ENCODE measurements around the gene FAM124A.

Gene FAM124A

GRCh38 chr13:51222037-51222685 lies at the start of gene FAM124A:
Gene FAM124A (plus strand): TSS chr13:51222398. CDS start chr13:51222502, 104 bp downstream.
- peak; percentile 53 for DNase-seq

DNA sequence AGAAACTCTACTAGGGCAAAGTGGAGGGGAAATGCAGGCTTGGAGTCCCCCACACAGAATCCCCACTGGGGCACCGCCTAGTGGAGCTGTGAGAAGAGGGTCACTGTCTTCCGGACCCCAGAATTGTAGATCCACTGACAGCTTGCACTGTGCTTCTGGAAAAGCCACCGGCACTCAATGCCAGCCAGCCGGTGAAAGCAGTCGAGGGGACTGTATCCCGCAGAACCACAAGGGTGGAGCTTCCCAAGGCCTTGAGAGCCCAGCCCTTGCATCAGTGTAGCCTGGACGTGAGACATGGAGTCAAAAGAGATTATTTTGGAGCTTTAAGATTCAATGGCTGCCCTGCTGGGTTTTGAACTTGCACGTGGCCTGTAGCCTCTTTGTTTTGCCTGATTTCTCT lies 47.2 kb upstream of the FAM124A start:
- DNase-seq = no peak

DNA sequence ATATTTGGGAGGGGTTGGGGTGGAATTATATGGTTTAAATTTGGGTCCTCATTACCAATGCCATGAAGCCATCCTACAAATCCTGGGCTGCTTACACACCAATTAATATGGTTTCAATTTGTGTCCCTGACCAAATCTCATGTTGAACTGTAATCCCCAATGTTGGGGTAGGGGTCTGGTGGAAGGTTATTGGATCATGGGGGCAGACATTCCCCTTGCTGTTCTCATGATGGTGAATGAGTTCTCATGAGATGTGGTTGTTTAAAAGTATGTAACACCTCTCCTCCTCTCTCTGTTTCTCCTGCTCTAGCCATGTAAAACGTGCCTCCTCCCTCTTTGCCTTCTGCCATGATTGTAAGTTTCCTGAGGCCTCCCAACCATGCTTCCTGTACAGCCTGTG lies 46.6 kb upstream of the FAM124A start:
- no peak for DNase-seq

DNA sequence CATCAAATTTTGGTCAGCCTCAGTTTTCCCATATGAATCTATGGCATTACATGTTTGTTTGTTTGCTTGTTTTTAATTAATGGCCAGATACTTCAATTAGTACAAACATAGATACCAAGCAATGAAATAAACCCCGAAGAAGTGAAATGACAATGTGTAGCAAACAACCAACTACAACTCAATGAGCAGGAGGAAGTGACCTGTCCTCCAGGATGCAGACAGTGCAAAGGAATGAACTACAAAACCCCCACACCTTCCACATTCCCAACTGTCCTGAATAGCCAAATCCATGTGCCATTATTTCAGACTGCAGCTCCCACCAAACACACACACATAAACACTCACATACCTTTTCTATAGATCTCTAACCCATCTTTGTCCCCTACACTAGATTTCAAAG lies 45.0 kb upstream of the FAM124A start:
- DNase-seq = no peak

GRCh38 chr13:51178456-51179074 lies 43.6 kb upstream of the FAM124A start:
- DNase-seq = no peak

DNA sequence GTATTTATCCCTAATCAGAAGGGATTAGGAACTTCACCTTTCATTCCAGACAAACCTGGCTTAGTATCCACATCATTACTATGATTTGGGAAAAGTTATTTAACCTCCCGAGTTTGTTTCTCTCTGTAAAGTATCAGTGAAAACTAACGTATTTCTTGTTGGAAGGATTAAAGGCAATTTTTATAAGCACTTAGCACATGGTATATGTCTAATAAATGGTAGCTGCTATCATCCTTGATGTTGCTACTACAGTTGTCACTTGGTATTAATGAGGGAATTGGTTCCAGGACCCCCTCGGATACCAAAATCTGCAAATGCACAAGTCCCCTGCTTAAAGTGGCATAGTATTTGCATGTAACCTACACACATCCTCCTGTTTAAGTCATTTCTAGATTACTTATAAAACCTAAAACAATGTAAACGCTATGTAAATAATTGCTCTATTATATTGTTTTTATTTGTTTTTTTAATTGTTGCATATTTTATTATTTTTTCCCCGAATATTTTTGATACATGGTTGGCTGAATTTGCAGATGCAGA lies 42.7 kb upstream of the FAM124A start:
- DNase-seq = no peak

DNA sequence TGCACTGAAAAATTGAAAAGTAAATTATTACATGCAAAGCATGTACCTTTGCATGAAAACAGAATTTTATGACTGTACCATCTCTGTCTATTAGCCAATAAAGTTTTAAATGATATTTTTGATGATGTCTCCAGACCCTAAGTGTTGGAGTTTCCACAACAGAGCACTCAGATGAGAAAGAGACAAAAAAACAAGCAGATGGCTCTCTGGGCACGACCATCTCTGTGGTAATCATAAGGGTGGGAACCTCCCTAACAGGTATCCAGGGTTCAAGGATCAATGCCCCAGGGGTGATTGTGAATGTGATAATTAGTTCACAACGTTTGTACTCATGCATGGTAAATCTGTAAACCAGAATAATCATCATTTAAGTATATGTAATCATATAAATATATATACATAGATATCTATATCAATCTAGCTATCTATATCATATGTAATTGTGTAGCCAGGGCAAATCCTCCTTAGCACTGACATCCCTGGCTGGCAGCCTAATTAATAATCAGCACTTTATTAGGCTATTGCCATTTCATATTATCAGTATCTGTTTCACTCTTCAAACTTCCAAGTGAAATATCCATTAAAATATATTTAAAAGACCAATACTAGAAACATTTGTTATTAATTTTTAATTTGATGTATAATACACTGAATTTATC lies 41.2 kb upstream of the FAM124A start:
- DNase-seq = no peak

- DNase-seq = no peak
These were observed 40.3 kb upstream of the FAM124A start for GRCh38 chr13:51181786-51182383.

- no peak for DNase-seq
These were observed 30.5 kb upstream of the FAM124A start for GRCh38 chr13:51191743-51192142.

GRCh38 chr13:51192348-51192747 lies 29.9 kb upstream of the FAM124A start:
- DNase-seq = no peak

DNA sequence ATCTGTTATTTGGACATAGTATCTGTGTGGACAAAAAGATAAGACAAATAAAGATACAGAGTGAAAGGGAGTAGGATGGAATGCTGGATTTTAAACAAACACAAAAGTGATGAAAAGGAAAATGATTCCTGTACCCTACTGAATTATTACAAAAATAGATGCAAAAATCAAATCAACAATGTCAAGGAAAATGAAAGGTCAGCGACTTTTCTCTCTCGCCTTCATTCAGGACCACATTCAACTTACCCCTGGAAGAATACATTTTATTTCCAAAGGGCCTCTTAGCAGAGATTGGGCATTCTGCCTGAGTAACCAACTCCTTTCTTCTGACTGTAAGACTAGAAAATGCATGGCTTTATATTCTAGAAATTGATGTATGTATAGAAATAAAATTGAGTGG lies 28.8 kb upstream of the FAM124A start:
- DNase-seq = no peak

DNA sequence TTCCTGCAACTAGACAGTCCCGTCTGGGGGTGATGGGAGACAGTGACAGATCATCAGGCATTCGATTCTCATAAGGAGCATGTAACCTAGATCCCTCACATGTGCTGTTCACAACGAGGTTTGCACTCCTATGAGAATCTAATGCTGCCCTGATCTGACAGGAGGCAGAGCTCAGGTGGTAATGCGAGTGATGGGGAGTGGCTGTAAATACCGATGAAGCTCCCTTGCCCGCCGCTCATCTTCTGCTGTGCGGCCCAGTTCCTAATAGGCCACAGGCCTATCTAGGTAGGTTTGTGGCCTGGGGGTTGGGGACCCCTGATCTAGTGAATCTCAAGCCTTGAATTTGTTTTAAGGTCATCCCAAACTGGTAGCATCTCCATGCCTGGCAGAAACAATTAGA lies 27.3 kb upstream of the FAM124A start:
- DNase-seq = no peak

- DNase-seq = no peak
These were observed 20.3 kb upstream of the FAM124A start for GRCh38 chr13:51201886-51202285.

DNA sequence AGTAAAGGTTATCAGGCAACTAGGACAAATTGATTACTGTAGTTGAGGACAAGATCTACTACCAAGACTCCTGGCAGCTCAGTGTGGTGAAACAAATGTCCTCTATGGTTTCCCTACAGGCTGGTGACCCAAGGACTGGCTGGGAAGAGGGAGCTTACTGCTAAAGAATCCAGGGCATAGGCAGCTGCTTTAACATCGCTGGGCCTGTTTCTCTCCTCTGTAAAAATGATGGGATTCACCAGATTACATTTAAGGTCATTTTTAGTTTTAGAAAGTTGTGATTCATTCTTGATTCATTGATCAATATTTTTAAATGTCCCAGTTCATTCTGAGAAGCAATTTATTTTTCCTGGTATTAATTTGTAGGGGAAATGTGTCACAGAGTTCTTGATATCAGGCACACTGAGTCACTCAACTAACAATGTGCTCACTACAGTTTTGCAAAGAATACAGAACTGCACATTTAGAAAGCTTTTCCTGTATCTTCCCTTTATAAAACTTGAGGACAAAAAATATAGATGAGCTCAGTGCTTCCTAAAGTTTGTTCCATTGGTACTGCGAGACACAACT lies 19.6 kb upstream of the FAM124A start:
- no peak for DNase-seq

DNA sequence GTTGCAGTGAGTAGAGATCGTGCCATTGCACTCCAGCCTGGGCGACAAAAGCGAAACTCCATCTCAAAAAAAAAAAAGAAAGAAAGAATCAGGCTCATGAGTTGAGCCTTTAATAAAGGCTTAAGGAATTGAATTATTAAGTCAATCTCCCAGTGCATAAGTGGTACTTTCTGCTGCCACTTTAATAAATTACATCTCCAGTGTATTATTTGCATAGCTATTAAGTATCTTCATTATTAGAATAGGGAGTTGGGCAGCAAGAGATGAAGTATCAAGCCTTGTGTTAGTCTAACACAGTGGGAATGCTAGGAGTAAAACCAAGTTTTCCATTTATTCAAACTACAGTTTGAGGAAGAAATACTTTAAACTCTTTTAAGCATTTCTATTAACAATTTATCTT lies 15.6 kb upstream of the FAM124A start:
- no peak for DNase-seq

DNA sequence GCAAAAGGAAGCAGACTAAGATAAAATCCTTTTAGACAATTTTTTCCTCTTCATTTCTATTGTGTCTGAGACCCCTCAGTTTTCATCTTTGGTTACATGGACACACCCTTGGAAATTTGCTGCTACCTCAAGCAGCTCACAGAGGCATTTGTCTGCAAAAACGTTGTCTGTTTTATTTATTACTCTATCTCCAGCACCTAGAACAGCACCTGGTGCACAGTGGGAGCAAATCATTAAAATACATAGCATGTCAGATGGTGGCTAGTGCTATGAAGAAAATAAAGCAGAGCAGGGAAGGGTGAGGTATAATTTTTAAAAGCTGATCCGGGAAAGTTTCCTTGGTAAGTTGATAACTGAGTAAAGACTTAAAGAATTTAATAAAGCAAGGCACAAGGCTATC lies 14.3 kb upstream of the FAM124A start:
- DNase-seq = no peak

- no peak for DNase-seq
These were observed 13.5 kb upstream of the FAM124A start for GRCh38 chr13:51208716-51209115.

DNA sequence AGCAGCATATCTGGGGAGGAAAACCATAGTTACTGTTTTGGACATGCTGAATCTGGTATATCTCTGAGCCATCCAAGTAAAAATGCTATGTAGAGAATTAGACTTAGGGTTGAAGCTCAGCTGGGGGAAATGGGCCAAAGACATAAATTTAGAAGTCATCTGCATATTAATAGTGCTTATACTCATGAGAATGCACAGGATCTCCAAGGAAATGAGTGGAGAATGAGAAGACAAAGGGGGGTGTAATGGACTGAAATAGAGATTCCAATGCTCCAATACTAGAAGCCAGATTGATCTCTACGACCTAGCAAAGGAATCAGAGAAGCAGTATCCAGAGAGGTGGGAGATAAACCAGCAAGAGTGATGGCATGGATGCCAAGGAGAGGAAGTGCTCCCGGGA lies 10.3 kb upstream of the FAM124A start:
- DNase-seq = no peak

GRCh38 chr13:51212758-51213157 lies 9.4 kb upstream of the FAM124A start:
- no peak for DNase-seq

- DNase-seq = no peak
These were observed 8.9 kb upstream of the FAM124A start for GRCh38 chr13:51213173-51213728.

DNA sequence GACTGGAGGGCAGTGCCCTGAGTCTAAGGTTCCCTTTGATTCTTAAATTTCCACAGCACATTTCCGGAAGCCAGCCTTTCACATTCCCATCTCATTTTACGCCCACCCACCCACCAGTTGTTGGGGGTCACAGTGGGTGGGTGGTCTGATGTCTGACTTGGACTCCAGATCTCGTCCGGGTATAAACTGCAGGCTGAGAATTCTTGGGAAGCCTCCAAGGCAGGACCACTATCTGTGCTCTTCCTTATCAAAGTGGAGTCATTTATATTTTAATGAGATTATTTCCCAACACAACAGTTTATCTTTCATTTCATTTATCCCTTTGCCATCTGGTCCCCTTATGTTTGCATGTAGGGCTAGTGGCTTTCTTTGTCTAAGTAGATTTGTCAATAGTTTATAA lies 3.6 kb upstream of the FAM124A start:
- DNase-seq = no peak

DNA sequence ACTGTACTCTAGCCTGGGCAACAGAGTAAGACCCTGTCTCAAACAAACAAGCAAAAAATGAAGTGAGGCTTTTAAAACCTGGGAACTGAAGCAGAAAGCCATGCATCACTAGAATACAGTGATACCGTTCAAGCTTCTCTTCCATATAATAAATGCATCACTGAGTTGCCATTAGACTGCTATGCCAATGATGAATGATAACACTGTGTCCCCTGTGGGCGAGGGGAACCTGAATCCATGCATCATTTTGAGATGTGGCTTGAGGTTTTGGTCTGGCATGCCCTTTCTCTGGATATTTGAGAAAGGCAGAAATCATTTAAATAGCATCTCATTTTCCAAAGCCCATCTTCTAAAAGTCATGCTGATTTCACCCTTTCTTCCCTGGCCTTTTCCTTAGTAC lies 1.5 kb upstream of the FAM124A start:
- DNase-seq = no peak

GRCh38 chr13:51221108-51221507 lies 1.1 kb upstream of the FAM124A start:
- no peak for DNase-seq
